Body of pancreas (tissue), 4 donors: ENCODE results near the gene DMRTC2. TPM values are rescaled to one million over a fixed set of nuclear protein-coding genes. Genes with fewer than 3 reads are reported as not detected.
A peak's percentile ranks its signal among the peaks of the same experiment; 100 is the strongest.

ENCODE experiments used
- ATAC-seq: fragments of 150-250 bp; one replicate; pipeline ENCODE4 v1.9.1; 2016
- DNase-seq, 4 donors: peaks; one replicate each; pipeline ENCODE4 v3.0.0-alpha.2; 2019
- H3K27ac ChIP-seq, 4 donors: fragments of 200-600 bp; sonication (generic); 1 replicate in 3 of 4; 2 replicates in 1 of 4; pipeline versions ENCODE4 v1.5.1 to v1.6.1; 2016 to 2019; ENCODE audit warnings: mild to moderate bottlenecking in 1 of 4, mixed read lengths in 1 of 4, moderate library complexity in 1 of 4
- H3K27me3 ChIP-seq, 2 donors: fragments of 200-600 bp; sonication (generic); one replicate each; pipeline ENCODE4 v1.6.0; 2016; ENCODE audit warnings: mild to moderate bottlenecking in 1 of 2
- H3K36me3 ChIP-seq, 2 donors: fragments of 200-600 bp; sonication (generic); replicated peaks in 1 of 2; 2 replicates each; pipeline ENCODE4 v1.5.1; 2016; ENCODE audit warnings: low read depth in 2 of 2; ENCODE audit not compliant: insufficient read depth in 1 of 2
- H3K4me1 ChIP-seq: fragments of 200-600 bp; sonication (generic); one replicate; pipeline ENCODE4 v1.6.0; 2016
- H3K4me3 ChIP-seq, 2 donors: fragments of 200-600 bp; sonication (generic); 1 replicate in 1 of 2; 2 replicates in 1 of 2; pipeline ENCODE4 v1.5.1; 2016 to 2019
- H3K9me3 ChIP-seq, 3 donors: fragments of 200-600 bp; sonication (generic); 1 replicate in 2 of 3; 2 replicates in 1 of 3; pipeline ENCODE4 v1.5.1; 2016
- CTCF ChIP-seq, 7 experiments: fragments of 450-650 bp in 4 of 7; fragments of 200-600 bp in 3 of 7; sonication (generic) in 3 of 7; IDR thresholded peaks; one replicate each; pipeline ENCODE4 v1.5.1; 2016 to 2019; ENCODE audit warnings: antibody characterized with exemption in 7 of 7
- POLR2A ChIP-seq, 3 donors: fragments of 450-650 bp; IDR thresholded peaks; one replicate each; pipeline ENCODE4 v1.6.1; 2016; ENCODE audit warnings: antibody characterized with exemption in 3 of 3, mild to moderate bottlenecking in 2 of 3
- WGBS, 2 donors: methylation state at CpG; one replicate each; pipeline ENCODE4 v1.1.5; 2017; 5-methylcytosine and 5-hydroxymethylcytosine counted together
- intact Hi-C: fragments of 100-400 bp; cut with DNase I; formaldehyde crosslinking; loops from one replicate; pipeline ENCODE4 v1.15.1; 2023
- total RNA-seq, 2 donors: library from RNA; depleted of rRNA; stranded (reverse); fragments of >200 nt; gene quantifications; one replicate each; pipeline ENCODE4 v1.1.0, GENCODE V29; 2016

The DMRTC2 gene
- total RNA-seq, 2 donors from 2014 or later = not detected

GRCh38 chr19:41861116-41861768 is 16.4 kb downstream of the DMRTC2 start:
- Histone ChIP-seq H3K9me3 (no peaks in the 10 kb centered on the region), H3K27me3 (no peaks in the 10 kb centered on the region), H3K36me3 (peaks cover 7 to 14% of the 10 kb centered on the region in 2 donors), H3K4me1 (peaks cover 53% of the 10 kb centered on the region), H3K4me3 (peak overlapping the region in 1 of 2 donors; percentile 79), H3K27ac (peak overlapping the region in 2 of 4 donors; percentile 86 to 99)
- TF ChIP-seq CTCF (IDR thresholded peaks at IDR 0.05) = no peak
- TF ChIP-seq POLR2A (IDR thresholded peaks at IDR 0.05) = no peak
- intact Hi-C loops = no loop called here
- DNase-seq (no peak), ATAC-seq (no peak)
- 14 to 23% methylated on average over 9 of the region's 9 CpGs for WGBS, 2 donors

GRCh38 chr19:41861846-41862245 is 17.0 kb downstream of the DMRTC2 start:
- Histone ChIP-seq H3K4me1 (peaks cover 60% of the 10 kb centered on the region), H3K36me3 (peaks cover 7 to 14% of the 10 kb centered on the region in 2 donors), H3K4me3 (no peak overlapping the region), H3K27ac (no peak overlapping the region), H3K9me3 (no peaks in the 10 kb centered on the region), H3K27me3 (no peaks in the 10 kb centered on the region)
- ATAC-seq (no peak), DNase-seq (no peak)
- 53 to 64% methylated on average over 9 of the region's 9 CpGs for WGBS, 2 donors
- intact Hi-C loops = no loop called here
- TF ChIP-seq POLR2A (IDR thresholded peaks at IDR 0.05) (no peak), CTCF (IDR thresholded peaks at IDR 0.05) (no peak)

DNA sequence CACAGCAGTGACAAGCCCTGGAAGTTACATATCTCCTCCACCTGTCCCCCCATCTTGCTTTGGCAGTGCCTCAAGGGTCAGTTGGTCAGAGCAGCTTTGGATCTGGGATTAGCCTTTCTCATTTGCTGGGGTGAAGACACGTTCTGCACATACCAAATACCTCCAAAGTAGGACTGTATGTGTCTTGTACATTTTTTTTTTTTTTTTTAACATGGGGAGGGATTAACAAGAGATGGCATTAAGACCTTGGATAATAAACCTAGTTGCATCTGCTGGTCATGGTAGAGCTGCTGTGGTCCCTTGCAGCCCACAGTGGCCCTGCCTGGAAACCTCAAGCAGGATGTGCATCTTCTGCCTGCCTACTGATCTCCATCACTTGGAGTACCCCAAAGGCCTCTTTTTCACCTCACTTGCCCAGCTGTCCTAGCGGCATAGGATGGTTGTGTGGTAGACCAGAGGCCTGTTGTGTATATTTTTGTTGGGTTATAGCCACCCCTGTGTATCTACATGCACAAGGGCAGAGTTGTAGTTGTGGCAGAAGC is 17.7 kb downstream of the DMRTC2 start:
- TF ChIP-seq CTCF (IDR thresholded peaks at IDR 0.05) = no peak
- TF ChIP-seq POLR2A (IDR thresholded peaks at IDR 0.05) = no peak
- 42 to 44% methylated on average over 2 of the region's 2 CpGs for WGBS, 2 donors
- peaks cover 63% of the 10 kb centered on the region for H3K4me1 ChIP-seq
- ATAC-seq (no peak), DNase-seq (no peak)
- H3K27me3 ChIP-seq = no peaks in the 10 kb centered on the region
- no peak overlapping the region for H3K27ac ChIP-seq
- no peaks in the 10 kb centered on the region for H3K9me3 ChIP-seq
- intact Hi-C loops = no loop called here
- peaks cover 7 to 14% of the 10 kb centered on the region in 2 donors for H3K36me3 ChIP-seq
- H3K4me3 ChIP-seq = no peak overlapping the region

DNA sequence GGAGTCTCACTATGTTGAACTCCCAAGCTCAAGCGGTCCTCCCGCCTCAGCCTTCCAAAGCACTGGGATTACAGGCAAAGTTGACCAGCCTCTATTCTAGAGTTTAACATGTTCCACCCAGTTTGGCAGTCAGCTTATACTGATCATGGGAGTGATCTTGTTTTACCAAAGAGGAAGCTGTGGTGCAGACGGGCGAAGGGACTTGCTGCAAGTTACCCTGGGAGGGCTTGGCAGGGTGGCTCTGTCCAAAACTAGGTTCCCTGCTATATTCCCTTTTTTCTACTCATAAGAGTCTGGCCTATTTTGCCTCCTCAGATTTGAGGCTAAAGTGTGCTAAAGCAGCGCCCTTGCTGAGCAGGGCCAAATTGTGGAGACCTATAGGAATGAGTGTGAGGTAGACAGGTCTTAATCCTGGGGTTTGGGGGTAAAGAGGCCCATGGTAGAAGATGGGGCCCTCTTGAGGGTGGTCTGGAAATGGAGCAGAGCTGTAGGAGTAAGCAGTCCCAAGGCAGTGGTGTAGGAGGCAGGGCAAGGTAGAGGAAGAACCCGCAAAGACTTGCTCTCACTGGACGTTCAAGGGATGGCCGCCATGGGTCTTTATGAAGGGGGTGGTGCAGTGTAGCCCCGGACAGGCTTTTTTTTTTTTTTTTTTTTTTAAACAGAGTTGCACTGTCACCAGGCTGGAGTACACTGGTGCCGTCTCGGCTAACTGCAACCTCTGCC is 18.5 kb downstream of the DMRTC2 start:
- DNase-seq (no peak), ATAC-seq (no peak)
- 79 to 85% methylated on average over 9 to 11 of the region's 11 CpGs for WGBS, 2 donors
- Histone ChIP-seq H3K4me1 (peaks cover 70% of the 10 kb centered on the region), H3K36me3 (peaks cover 7 to 14% of the 10 kb centered on the region in 2 donors), H3K4me3 (no peak overlapping the region), H3K27me3 (no peaks in the 10 kb centered on the region), H3K9me3 (no peaks in the 10 kb centered on the region), H3K27ac (no peak overlapping the region)
- intact Hi-C loops = no loop called here
- no peak for TF ChIP-seq CTCF (IDR thresholded peaks at IDR 0.05)
- TF ChIP-seq POLR2A (IDR thresholded peaks at IDR 0.05) = no peak
